Measurements from ENCODE around the gene KAT6B. TPM values are rescaled to one million over a fixed set of nuclear protein-coding genes. Genes with fewer than 3 reads are reported as not detected.

The KAT6B gene
- total and polyA plus RNA-seq, 8 donors, result 27.6 to 48.1 (median 42.3) TPM

- intact Hi-C loops (cut with DNase I), result no loop called here
Measured at GRCh38 chr10:74813381-74814259, 12.8 kb upstream of the KAT6B start.

DNA sequence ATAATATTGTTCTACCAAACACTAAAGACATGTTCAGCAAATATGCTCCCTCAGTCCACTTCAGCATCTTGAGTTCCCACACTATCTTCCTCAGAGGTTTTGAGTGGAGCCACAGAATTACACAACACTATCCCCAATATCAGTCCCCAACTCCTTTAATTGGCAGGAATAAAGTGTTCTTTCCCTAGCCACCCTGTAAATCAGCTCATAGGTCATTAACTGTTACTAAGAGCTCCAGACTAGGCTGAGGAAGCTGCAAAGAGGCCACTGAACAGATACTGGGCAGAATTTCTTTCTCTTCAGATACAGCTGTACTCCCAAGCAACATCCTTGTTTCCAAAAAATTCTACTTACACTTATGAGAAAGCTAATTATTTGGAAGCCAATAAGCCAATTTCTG, 11.6 kb upstream of the KAT6B start:
- Histone ChIP-seq H3K36me3 (no peaks in the 10 kb centered on the region), H3K27me3 (peaks cover 0 to 7% of the 10 kb centered on the region in 2 donors), H3K9me3 (no peaks in the 10 kb centered on the region), H3K4me1 (no peaks in the 10 kb centered on the region), H3K4me3 (no peak overlapping the region), H3K27ac (no peak overlapping the region)
- no peak for TF ChIP-seq CTCF (IDR thresholded peaks at IDR 0.05)
- intact Hi-C loops (cut with DNase I), result no loop called here
- DNase-seq (peak in 1 of 4 donors; percentile 68), ATAC-seq (peak; percentile 45)

More at GRCh38 chr10:74813381-74814259, 12.8 kb upstream of the KAT6B start:
- Histone ChIP-seq H3K36me3 (no peaks in the 10 kb centered on the region), H3K4me1 (no peaks in the 10 kb centered on the region), H3K9me3 (no peaks in the 10 kb centered on the region), H3K27me3 (peaks cover 0 to 7% of the 10 kb centered on the region in 2 donors), H3K4me3 (no peak overlapping the region), H3K27ac (no peak overlapping the region)
- ATAC-seq, result no peak
- no peak for TF ChIP-seq CTCF (IDR thresholded peaks at IDR 0.05)
- no peak for DNase-seq

DNA sequence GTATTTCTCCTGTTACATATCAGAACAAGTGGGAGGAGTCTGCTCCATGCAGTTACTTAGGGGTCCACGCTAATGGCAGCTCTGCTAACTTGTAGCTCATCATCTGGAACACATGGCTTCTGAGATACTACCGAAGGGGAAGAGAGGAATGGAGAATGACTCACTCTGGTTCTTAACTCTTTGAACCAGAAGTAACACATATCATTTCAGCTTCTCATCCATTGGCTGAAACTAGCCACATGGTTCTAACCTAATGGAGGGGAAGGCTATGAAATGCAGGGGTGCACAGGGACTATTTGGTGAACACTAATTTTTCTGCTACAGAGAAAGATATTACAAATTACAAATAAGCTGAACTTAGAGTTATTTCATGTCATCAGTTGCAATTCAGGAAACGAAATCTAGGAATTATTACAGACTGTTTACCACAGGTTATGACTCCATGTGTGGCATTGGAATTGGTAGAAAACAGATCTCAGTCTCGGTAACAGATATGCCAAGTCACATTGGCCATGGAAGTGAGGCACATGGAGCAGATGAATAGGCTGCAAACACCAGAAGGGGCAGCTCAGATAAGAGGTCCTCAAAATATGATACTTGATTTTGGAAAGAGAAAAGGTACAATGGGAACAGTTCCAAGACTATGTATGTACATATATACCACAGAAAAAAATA, 9.4 kb upstream of the KAT6B start:
- no peak for TF ChIP-seq CTCF (IDR thresholded peaks at IDR 0.05)
- Histone ChIP-seq H3K4me3 (no peak overlapping the region), H3K27ac (no peak overlapping the region), H3K36me3 (no peaks in the 10 kb centered on the region), H3K4me1 (peaks cover 4 to 6% of the 10 kb centered on the region in 2 donors), H3K9me3 (no peaks in the 10 kb centered on the region), H3K27me3 (peaks cover 0 to 7% of the 10 kb centered on the region in 2 donors)
- ATAC-seq, result no peak
- intact Hi-C loops (cut with DNase I), result no loop called here
- DNase-seq, result no peak

DNA sequence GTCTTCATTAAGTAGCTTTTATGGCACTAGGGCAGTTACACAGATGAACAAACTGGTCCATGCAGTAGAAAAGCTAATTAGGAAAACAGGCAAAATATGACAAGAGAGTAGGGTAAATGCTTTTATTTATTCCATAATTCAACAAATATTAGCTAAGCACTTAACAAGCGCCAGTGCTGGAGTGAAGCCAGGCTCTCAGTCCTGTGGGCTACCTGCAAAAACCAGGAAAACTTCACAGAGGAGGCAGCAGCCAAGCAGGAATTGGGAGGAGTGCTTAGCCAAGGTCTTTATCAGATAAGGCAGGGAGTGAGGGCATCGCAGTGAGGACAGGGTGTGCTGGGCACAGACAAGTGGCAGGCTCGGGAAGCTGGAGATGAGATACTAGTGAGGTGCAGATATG, 4.9 kb upstream of the KAT6B start:
- H3K27ac ChIP-seq, result peak overlapping the region in 1 of 2 donors; percentile 38
- no peaks in the 10 kb centered on the region for H3K27me3 ChIP-seq
- no peak for TF ChIP-seq CTCF (IDR thresholded peaks at IDR 0.05)
- ATAC-seq, result no peak
- H3K9me3 ChIP-seq, result no peaks in the 10 kb centered on the region
- DNase-seq, result peak in 1 of 4 donors; percentile 63
- intact Hi-C loops (cut with DNase I), result no loop called here
- H3K4me1 ChIP-seq, result peaks cover 9 to 28% of the 10 kb centered on the region in 2 donors
- H3K4me3 ChIP-seq, result no peak overlapping the region
- no peaks in the 10 kb centered on the region for H3K36me3 ChIP-seq

GRCh38 chr10:74822101-74822500, 4.3 kb upstream of the KAT6B start:
- peak overlapping the region in 1 of 2 donors; percentile 38 for H3K27ac ChIP-seq
- no peak overlapping the region for H3K4me3 ChIP-seq
- intact Hi-C loops (cut with DNase I), result no loop called here

More at GRCh38 chr10:74822101-74822500, 4.3 kb upstream of the KAT6B start:
- H3K36me3 ChIP-seq, result no peaks in the 10 kb centered on the region
- ATAC-seq (no peak), DNase-seq (no peak)
- TF ChIP-seq CTCF (IDR thresholded peaks at IDR 0.05), result no peak
- peaks cover 9 to 29% of the 10 kb centered on the region in 2 donors for H3K4me1 ChIP-seq
- no peaks in the 10 kb centered on the region for H3K9me3 ChIP-seq
- no peaks in the 10 kb centered on the region for H3K27me3 ChIP-seq

Measured in left lung (tissue), 10 donors.